Mesothelial cell of epicardium (in vitro differentiated cells): ENCODE measurements around the gene CD300LD. TPM values are rescaled to one million over a fixed set of nuclear protein-coding genes. Genes with fewer than 3 reads are reported as not detected.

ENCODE experiments used
- DNase-seq, 2 experiments: peaks; one replicate each; pipeline ENCODE4 v3.0.0; 2021; ENCODE audit warnings: low spot score in 2 of 2; ENCODE audit not compliant: unreplicated experiment in 2 of 2
- H3K27ac Mint-ChIP-seq: 2 replicates; pipeline ENCODE4 v1.8.0; 2021; ENCODE audit warnings: mixed read lengths
- H3K27me3 Mint-ChIP-seq: 2 replicates; pipeline ENCODE4 v1.8.0; 2021; ENCODE audit warnings: low read depth, mixed read lengths
- H3K36me3 Mint-ChIP-seq: 2 replicates; pipeline ENCODE4 v1.8.0; 2021; ENCODE audit warnings: mixed read lengths
- H3K4me1 Mint-ChIP-seq: 2 replicates; pipeline ENCODE4 v1.8.0; 2021; ENCODE audit warnings: mixed read lengths
- H3K4me3 Mint-ChIP-seq: 2 replicates; pipeline ENCODE4 v1.8.0; 2021; ENCODE audit warnings: mild to moderate bottlenecking, moderate library complexity, mixed read lengths
- H3K9me3 Mint-ChIP-seq: 2 replicates; pipeline ENCODE4 v1.8.0; 2021; ENCODE audit warnings: mixed read lengths
- CTCF ChIP-seq: fragments of 200-600 bp; sonication (generic); IDR thresholded peaks from one replicate; pipeline ENCODE4 v1.5.0; 2021; ENCODE audit warnings: antibody characterized with exemption; ENCODE audit not compliant: unreplicated experiment
- total RNA-seq: library from RNA; stranded (reverse); gene quantifications from 3 replicates; pipeline ENCODE4 v1.2.1, GENCODE V29; 2021

Gene CD300LD
- total RNA-seq, 1 donor from 2014 or later: not detected

- Mint-ChIP-seq H3K4me3 (no peak overlapping the region), H3K9me3 (no peaks in the 10 kb centered on the region), H3K36me3 (no peaks in the 10 kb centered on the region)
These were observed 580 bp downstream of the CD300LD start for GRCh38 chr17:74591503-74591902.

DNA sequence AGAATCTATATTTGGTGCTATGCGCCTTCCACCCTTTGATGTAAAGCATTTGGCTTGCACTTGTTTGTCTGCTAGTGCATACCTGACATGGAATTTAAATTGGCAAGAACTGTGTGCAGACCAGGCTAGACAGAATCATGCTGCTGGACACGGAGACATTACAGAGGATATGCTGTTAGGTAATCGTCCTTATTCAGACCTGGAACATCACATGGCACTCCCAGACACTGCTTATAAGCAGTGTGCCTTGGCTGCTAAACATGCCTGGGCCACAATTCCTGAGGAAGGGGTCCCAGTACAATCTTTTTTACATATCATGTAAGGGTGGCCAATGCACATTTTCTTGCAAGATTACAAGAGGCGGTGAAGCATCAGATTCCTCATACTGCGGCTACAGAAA, 6.4 kb downstream of the CD300LD start:
- no peak overlapping the region for H3K27ac Mint-ChIP-seq
- H3K4me1 Mint-ChIP-seq: no peaks in the 10 kb centered on the region
- H3K36me3 Mint-ChIP-seq: no peaks in the 10 kb centered on the region
- no peak for TF ChIP-seq CTCF
- no peak for DNase-seq
- peaks cover 8% of the 10 kb centered on the region for H3K9me3 Mint-ChIP-seq
- H3K27me3 Mint-ChIP-seq: peaks cover 8% of the 10 kb centered on the region
- no peak overlapping the region for H3K4me3 Mint-ChIP-seq

More at GRCh38 chr17:74591503-74591902, 580 bp downstream of the CD300LD start:
- peaks cover 27% of the 10 kb centered on the region for H3K27me3 Mint-ChIP-seq
- H3K4me1 Mint-ChIP-seq: no peaks in the 10 kb centered on the region
- no peak for TF ChIP-seq CTCF
- no peak overlapping the region for H3K27ac Mint-ChIP-seq
- DNase-seq: no peak

DNA sequence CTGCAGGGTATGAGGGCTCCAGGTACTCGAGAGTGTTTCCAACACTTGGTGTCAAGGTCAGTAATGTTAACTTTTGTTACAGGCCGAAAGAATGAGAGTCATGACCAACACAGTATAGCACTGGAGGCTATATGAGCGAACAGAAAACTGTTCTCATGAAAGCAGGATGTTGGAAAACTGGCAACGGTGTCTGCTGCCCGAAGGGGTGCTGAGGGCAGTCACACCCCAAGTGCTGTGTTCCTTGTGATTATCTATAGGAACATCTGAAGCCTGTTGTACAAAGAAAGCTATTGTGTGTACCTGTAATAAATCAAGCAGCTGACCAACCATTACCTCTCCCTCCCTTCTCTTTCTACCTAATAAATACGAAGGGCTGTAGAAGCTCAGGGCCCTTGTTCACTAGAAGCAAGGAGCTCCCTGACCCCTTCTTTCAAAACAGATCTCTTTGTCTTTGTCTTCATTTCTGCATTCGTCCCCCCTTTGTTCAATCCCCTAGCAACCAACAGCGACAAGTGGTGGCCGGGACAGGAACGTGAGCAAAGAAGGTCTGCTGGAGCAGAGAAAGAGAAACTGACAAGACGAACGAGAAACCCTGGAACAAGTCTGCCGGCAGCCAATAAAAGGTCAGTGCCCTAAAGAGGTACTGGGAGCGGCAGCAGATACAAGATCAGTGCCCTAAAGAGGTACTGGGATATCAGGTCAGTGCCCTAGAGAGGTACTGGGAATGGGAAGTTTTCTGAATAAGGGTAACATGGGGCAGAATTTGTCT, 7.6 kb downstream of the CD300LD start:
- no peak for DNase-seq
- Mint-ChIP-seq H3K27ac (no peak overlapping the region), H3K4me3 (no peak overlapping the region), H3K36me3 (no peaks in the 10 kb centered on the region), H3K4me1 (no peaks in the 10 kb centered on the region), H3K9me3 (peaks cover 8% of the 10 kb centered on the region), H3K27me3 (peaks cover 6% of the 10 kb centered on the region)
- TF ChIP-seq CTCF: no peak

DNA sequence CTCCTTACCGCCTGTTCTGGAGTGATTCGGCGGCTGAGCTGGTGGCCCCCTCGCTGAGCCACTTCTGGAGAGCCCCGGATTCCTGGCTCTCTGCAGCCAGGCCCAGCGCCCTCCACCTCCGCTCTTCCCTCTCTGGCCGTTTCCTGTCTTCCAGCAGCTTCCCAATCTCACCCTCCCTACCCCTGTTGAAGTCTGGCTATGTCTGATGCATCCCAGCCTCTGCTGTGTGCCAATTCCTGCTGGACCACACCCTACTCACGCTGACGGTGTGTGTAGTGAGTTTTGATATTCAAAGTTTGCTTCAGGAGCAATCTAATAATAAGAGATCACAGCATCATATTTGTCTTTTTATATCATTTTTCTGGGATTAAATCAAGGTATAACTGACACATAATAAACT, 9.4 kb downstream of the CD300LD start:
- H3K9me3 Mint-ChIP-seq: peaks cover 8% of the 10 kb centered on the region
- no peak for TF ChIP-seq CTCF
- no peaks in the 10 kb centered on the region for H3K36me3 Mint-ChIP-seq
- no peak overlapping the region for H3K4me3 Mint-ChIP-seq
- DNase-seq: no peak
- peaks cover 8% of the 10 kb centered on the region for H3K27me3 Mint-ChIP-seq
- no peak overlapping the region for H3K27ac Mint-ChIP-seq
- no peaks in the 10 kb centered on the region for H3K4me1 Mint-ChIP-seq

DNA sequence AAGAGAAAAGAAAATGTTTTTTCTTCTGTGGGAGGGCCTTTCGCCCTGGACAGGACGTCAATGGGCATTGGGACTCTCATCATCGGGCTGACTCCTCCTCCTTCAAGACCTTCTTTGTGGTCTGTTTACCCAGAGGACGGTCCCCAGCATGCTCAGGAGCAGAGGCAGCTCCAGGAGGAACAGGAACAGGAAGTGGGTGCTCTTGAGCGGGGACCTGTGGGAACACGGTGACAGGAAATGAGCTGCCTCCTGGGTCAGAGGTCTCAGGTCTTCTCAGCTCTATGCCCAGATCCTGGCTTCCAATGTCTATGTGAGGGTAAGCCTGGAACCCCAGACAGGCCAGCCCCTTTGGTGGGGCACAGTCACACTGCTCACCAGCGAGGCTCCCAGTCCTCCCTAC, 12.2 kb downstream of the CD300LD start:
- Mint-ChIP-seq H3K36me3 (no peaks in the 10 kb centered on the region), H3K4me3 (no peak overlapping the region), H3K27me3 (peaks cover 19% of the 10 kb centered on the region), H3K27ac (no peak overlapping the region), H3K4me1 (no peaks in the 10 kb centered on the region), H3K9me3 (peaks cover 7% of the 10 kb centered on the region)
- DNase-seq: no peak
- no peak for TF ChIP-seq CTCF
